HepG2 (cell line): ENCODE results near the gene CEP68. TPM values are rescaled to one million over a fixed set of nuclear protein-coding genes. Genes with fewer than 3 reads are reported as not detected.

Experiments
- ATAC-seq: fragments of 200-7000 bp; cut with Tn5 transposase; 3 replicates; pipeline ENCODE4 v1.9.1; 2020; ENCODE audit warnings: mild to moderate bottlenecking, moderate library complexity
- BruUV-seq: library from RNA; stranded (reverse); fragments of 400-500 nt; replicated peaks from 2 replicates; lab custom pipeline; 2021; lab: Mats Ljungman, UMichigan
- CTCF ChIA-PET: fragments of 300-600 bp; formaldehyde crosslinking; extraction: SDS; loops from one replicate; lab custom pipeline; 2021; ENCODE audit warnings: low total read pairs, inconsistent platforms, low intra/inter-chr PET ratio; lab: Yijun Ruan, JAX
- POLR2A ChIA-PET: fragments of 350-600 bp; sonication (Branson Sonifier 250); formaldehyde crosslinking; loops from one replicate; lab custom pipeline; 2020; ENCODE audit warnings: antibody characterized with exemption, inconsistent platforms; lab: Yijun Ruan, JAX
- DNase-seq: peaks from one replicate; pipeline ENCODE4 v3.0.0-alpha.2; 2015; ENCODE audit warnings: low spot score
- FAIRE-seq: peaks from 3 replicates; lab custom pipeline; 2011; peaks lifted over from hg19 to GRCh38; lab: Jason Lieb, UNC
- H2AFZ ChIP-seq: one replicate; pipeline ENCODE4 v1.6.1; 2011; ENCODE audit warnings: low read length, inconsistent platforms
- H3K27ac ChIP-seq: fragments of 300-600 bp; 3 replicates; pipeline ENCODE4 v1.8.0; 2011; ENCODE audit warnings: mixed run types, mild to moderate bottlenecking, mixed read lengths, low read length, inconsistent platforms; ENCODE audit not compliant: insufficient read depth; ENCODE audit errors: extremely low read length
- H3K27me3 ChIP-seq, 2 experiments: fragments of 200-600 bp in 1 of 2; 2 replicates in 1 of 2; 3 replicates in 1 of 2; pipeline versions ENCODE4 v1.6.0 to v1.8.0; 2011; ENCODE audit warnings: low read length in 2 of 2, mild to moderate bottlenecking in 2 of 2, moderate library complexity in 2 of 2, inconsistent platforms in 1 of 2; ENCODE audit not compliant: insufficient read depth in 2 of 2, control insufficient read depth in 1 of 2
- H3K36me3 ChIP-seq, 2 experiments: fragments of 200-600 bp in 1 of 2; replicated peaks in 1 of 2; 2 replicates in 1 of 2; 3 replicates in 1 of 2; pipeline versions ENCODE4 v1.5.1 to v1.8.0; 2011; ENCODE audit warnings: low read length in 2 of 2, inconsistent platforms in 1 of 2; ENCODE audit not compliant: insufficient read depth in 2 of 2, control insufficient read depth in 1 of 2
- H3K4me1 ChIP-seq: 2 replicates; pipeline ENCODE4 v1.5.1; 2012; ENCODE audit warnings: low read length, inconsistent platforms; ENCODE audit not compliant: insufficient read depth
- H3K4me2 ChIP-seq: 2 replicates; pipeline ENCODE4 v1.6.0; 2011; ENCODE audit warnings: low read depth, low read length, inconsistent platforms
- H3K4me3 ChIP-seq, 3 experiments: fragments of 200-600 bp in 1 of 3; sonication (generic), shearing (Covaris generic) in 1 of 3; replicated peaks in 1 of 3; 2 replicates each; pipeline ENCODE4 v1.5.1; 2011 to 2016; ENCODE audit warnings: low read length in 3 of 3, inconsistent platforms in 2 of 3, low read depth in 2 of 3, mild to moderate bottlenecking in 2 of 3, control low read depth in 1 of 3, mixed read lengths in 1 of 3; ENCODE audit not compliant: insufficient read depth in 1 of 3
- H3K79me2 ChIP-seq: one replicate; pipeline ENCODE4 v1.6.1; 2011; ENCODE audit warnings: low read length, inconsistent platforms; ENCODE audit not compliant: insufficient read depth
- H3K9ac ChIP-seq: 2 replicates; pipeline ENCODE4 v1.6.0; 2011; ENCODE audit warnings: mild to moderate bottlenecking, low read depth, low read length, inconsistent platforms; ENCODE audit not compliant: insufficient read depth
- H3K9me3 ChIP-seq: 2 replicates; pipeline ENCODE4 v1.5.1; 2012; ENCODE audit warnings: mild to moderate bottlenecking, low read length
- H4K20me1 ChIP-seq: 2 replicates; pipeline ENCODE4 v1.6.0; 2011; ENCODE audit warnings: inconsistent platforms, mild to moderate bottlenecking, low read length, moderate library complexity; ENCODE audit not compliant: insufficient read depth
- ARID4A ChIP-seq: sonication (generic); formaldehyde crosslinking; IDR thresholded peaks from 2 replicates; pipeline ENCODE4 v1.5.0; 2020; ENCODE audit warnings: mild to moderate bottlenecking, missing genetic modification reagents, borderline replicate concordance
- HNRNPLL ChIP-seq: fragments of 200-400 bp; formaldehyde crosslinking; IDR thresholded peaks from 2 replicates; pipeline ENCODE4 v1.6.1; 2017; ENCODE audit warnings: mild to moderate bottlenecking, low read depth, low read length; ENCODE audit not compliant: poor library complexity, severe bottlenecking
- NR2F6 ChIP-seq, 2 experiments: IDR thresholded peaks; 2 replicates each; pipeline ENCODE4 v1.6.1; 2016; ENCODE audit warnings: antibody characterized with exemption in 1 of 2, mild to moderate bottlenecking in 1 of 2
- RBM22 ChIP-seq: fragments of 200-400 bp; formaldehyde crosslinking; optimal IDR thresholded peaks from 2 replicates; pipeline ENCODE3; 2017; ENCODE audit warnings: mild to moderate bottlenecking, low read length, moderate library complexity
- RBM39 ChIP-seq: fragments of 200-400 bp; formaldehyde crosslinking; IDR thresholded peaks from one replicate; pipeline ENCODE4 v1.6.1; 2018; ENCODE audit warnings: antibody characterized with exemption, mild to moderate bottlenecking, low read depth, low read length; ENCODE audit not compliant: poor library complexity, severe bottlenecking
- SRSF1 ChIP-seq: fragments of 200-400 bp; formaldehyde crosslinking; optimal IDR thresholded peaks from 2 replicates; pipeline ENCODE3; 2017; ENCODE audit warnings: mild to moderate bottlenecking, low read depth, low read length, moderate library complexity
- ZNF280D ChIP-seq: sonication (generic); formaldehyde crosslinking; IDR thresholded peaks from 2 replicates; pipeline ENCODE4 v1.5.1; 2020; ENCODE audit warnings: mild to moderate bottlenecking, missing genetic modification reagents
- ZNF687 ChIP-seq: sonication (generic); formaldehyde crosslinking; IDR thresholded peaks from 2 replicates; pipeline ENCODE4 v1.5.1; 2020; ENCODE audit warnings: mild to moderate bottlenecking, missing genetic modification reagents, moderate library complexity
- WGBS: methylation state at CpG from one replicate; pipeline ENCODE4 v1.1.6; 2017; ENCODE audit warnings: low lambda C conversion rate; 5-methylcytosine and 5-hydroxymethylcytosine counted together
- in situ Hi-C: cut with HindIII; loops from 2 replicates; pipeline ENCODE4 v1.10.0; 2017; ENCODE audit warnings: low pct_unique_long_range_greater_than_20kb; ENCODE audit not compliant: extremely low pct_ligation_motif_present
- intact Hi-C: fragments of 100-400 bp; cut with micrococcal nuclease; formaldehyde crosslinking; loops from one replicate; pipeline ENCODE4 v1.10.0; 2022; ENCODE audit not compliant: unreplicated experiment
- polyA plus RNA-seq, 8 experiments: library from polyadenylated mRNA; depleted of rRNA in 3 of 8; stranded (reverse) in 7 of 8; unstranded in 1 of 8; fragments of >200 nt; fragmentation: Illumina TruSeq in 4 of 8; extraction: Trizol in 4 of 8; gene quantifications; 2 replicates each; pipeline versions ENCODE4 v1.2.1 to v1.2.3, GENCODE V29; 2011 to 2016; ENCODE audit warnings: low read depth in 4 of 8, missing spikeins in 1 of 8, mixed read lengths in 1 of 8; ENCODE audit not compliant: insufficient read depth in 1 of 8
- total RNA-seq, 5 experiments: library from RNA; depleted of rRNA; stranded (reverse); fragments of >200 nt; fragmentation: Illumina TruSeq; extraction: Trizol; gene quantifications; 2 replicates each; pipeline ENCODE4 v1.2.3, GENCODE V29; 2016; ENCODE audit warnings: low read depth in 1 of 5

The CEP68 gene
- total and polyA plus RNA-seq, 2 of the 13 experiments (the other 11 are each of a cell fraction or from before 2014, with no cell fraction given): 5.7 to 9.3 TPM

GRCh38 chr2:65071499-65072180, 15.4 kb downstream of the CEP68 start:
- Histone ChIP-seq H4K20me1 (peaks cover 5% of the 10 kb centered on the region; the same call in 1 of the 2 replicates), H3K9me3 (no peaks in the 10 kb centered on the region), H2AFZ (no peak overlapping the region), H3K79me2 (peaks cover 15% of the 10 kb centered on the region), H3K27me3 (no peaks in the 10 kb centered on the region), H3K9ac (no peak overlapping the region), H3K36me3 (peaks cover 38 to 53% of the 10 kb centered on the region in 2 experiments), H3K27ac (no peak overlapping the region), H3K4me2 (no peak overlapping the region), H3K4me1 (peaks cover 43% of the 10 kb centered on the region), H3K4me3 (no peak overlapping the region)
- ChIA-PET POLR2A (interaction anchor here (5.4 kb wide), 1 partner anchor 16 kb away, joined by 35 read pairs; the partner anchor contains the start of gene CEP68), CTCF (no interaction called here)
- intact Hi-C loops: no loop called here
- no peak for FAIRE-seq
- ATAC-seq: peak; percentile 47
- BruUV-seq: no TSS peak
- no peak for DNase-seq
- 90% methylated on average over 14 of the region's 14 CpGs for WGBS
- in situ Hi-C loops: loop anchor here (5.0 to 25.0 kb wide), 2 partner anchors 116 to 491 kb away; no protein-coding TSS in a partner anchor
- no peak for TF ChIP-seq NR2F6 (IDR thresholded peaks at IDR 0.05)
- peak; percentile 28; the same call in 1 of the 2 replicates for TF ChIP-seq NR2F6 (CRISPR knock-in tag; IDR thresholded peaks at IDR 0.05)
- TF ChIP-seq HNRNPLL: peak; percentile 18
- peak; percentile 29 for TF ChIP-seq RBM22
- TF ChIP-seq ZNF687: peak; percentile 34; the same call in 1 of the 2 replicates
- no peak for TF ChIP-seq ARID4A (CRISPR knock-in tag)
- peak; percentile 22 for TF ChIP-seq RBM39
- peak; percentile 22 for TF ChIP-seq SRSF1
- no peak for TF ChIP-seq ZNF280D (CRISPR knock-in tag)
